NCI-H2029 treated with DMSO at 0.1 percent for 48 hours (cell line): ENCODE data around the gene GSTM3.
"Not testable (repeated sequence)": the region's sequence is repeated elsewhere in the genome, so short reads cannot be mapped to it uniquely, and the experiment has no call there.

Experiments
- DNase-seq: peaks from one replicate; lab custom pipeline; 2025; lab: John Stamatoyannopoulos, UW

GSTM3 gene

GRCh38 chr1:109762039-109762585 lies 21.3 kb upstream of the GSTM3 start:
- no peak for DNase-seq

DNA sequence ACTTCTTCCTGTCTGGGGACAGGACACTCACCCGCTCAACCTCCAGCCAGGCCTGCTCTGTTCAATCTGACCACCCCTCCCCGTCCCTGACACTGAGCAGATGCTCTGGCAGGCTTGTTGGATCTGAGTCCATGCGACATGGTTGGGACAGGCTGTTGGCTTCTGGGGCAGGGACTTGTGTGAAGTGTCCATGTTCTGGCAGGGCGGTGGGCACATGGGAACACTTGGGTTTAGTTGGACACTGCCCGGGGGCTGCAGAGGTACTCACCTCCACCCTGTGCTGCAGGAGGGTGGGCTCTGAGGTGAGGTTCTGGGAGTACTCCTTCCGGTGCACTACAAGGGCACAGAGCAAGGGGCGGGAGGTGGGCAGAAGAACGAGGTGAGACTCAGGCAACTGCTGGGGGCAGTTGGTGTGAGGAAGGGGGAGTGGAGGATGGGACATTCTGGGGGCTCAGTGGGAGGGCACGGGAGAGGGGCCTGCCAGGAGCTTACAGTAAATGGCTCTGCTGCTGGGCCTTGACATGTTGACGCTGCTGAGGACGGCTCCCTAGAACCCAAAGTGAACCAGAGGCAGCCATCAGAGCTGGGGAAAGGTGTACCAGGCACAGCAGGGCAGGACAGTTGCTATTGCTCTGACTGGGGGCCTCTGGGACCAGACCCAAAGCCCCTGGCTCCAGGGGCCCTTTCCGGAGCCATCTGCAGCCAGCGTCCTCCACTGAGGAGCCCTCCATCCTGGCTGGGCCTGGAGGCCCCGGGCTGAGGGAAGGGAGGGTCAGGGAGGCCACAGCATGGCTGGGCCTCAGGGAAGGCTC lies 20.6 kb upstream of the GSTM3 start:
- no peak for DNase-seq

DNA sequence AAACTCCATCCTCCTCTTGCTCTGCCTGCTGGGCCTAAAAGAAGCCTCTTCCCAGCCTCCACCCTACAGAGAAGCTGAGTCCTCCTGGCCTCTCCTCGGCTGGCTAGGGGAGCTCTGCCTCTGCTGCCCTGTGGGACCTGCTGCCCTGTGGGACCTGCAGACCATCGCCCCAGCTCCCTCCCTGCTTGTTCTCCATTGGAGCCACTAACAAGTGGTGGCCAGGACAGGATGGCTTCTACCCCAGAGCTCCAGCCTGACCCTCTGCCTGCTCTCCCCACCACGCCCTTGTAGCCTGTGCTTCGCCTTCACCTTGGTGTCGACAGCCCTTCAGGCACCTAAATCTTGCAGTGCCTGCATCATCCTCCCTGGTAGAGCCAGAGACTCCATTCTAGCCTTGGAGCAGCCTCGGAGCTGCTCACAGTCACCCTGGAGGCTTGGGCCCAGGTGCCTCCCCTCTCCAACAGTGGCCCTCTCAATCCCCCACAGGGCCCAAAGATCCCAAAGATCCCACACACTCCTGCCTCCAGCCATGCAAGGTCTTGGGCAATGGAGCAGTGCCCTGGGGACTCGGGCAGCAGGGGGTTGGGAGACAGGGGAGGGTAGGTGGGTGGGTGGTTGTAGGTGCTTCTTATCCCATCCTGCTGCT lies 19.9 kb upstream of the GSTM3 start:
- no peak for DNase-seq

DNA sequence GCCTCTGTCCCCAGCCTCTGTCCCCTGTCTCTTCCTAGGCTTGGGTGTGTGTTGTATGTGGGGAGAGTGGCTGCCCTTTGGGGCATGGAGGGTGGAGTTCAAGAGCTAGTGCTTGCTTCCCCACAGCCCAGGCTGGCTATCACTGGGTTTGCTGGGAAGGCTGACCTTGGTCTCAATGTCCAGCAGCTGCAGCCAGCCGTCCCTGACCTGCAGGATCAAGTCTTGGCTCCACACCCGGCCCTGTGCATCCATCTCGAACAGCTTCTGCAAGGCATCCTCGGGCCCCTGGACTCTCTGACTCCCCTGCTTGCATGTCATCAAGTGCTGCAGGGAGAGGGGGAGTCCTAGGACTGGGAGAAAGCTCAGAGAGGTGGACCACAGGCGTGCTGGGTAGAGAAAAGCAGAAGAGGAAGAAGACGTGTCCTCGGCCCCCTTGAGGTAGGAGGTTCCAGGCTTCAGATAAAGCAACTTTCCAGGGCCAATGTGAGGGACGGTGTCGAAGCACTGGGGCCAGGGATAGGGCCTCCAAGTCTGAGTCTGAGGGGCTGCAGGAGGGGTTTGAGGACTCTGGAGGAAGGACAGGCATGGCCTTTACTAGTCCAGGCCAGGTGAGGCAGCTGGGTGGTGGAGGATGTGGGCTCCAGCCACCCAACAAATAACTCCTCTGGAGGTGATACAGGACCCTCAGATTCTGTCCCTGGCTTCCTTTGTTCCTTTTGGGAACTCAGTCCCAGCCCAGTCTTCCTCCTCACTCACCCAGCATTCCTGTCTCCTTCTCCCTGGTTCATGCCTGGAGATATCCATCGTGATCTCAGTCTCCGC lies 18.9 kb upstream of the GSTM3 start:
- DNase-seq = no peak

DNA sequence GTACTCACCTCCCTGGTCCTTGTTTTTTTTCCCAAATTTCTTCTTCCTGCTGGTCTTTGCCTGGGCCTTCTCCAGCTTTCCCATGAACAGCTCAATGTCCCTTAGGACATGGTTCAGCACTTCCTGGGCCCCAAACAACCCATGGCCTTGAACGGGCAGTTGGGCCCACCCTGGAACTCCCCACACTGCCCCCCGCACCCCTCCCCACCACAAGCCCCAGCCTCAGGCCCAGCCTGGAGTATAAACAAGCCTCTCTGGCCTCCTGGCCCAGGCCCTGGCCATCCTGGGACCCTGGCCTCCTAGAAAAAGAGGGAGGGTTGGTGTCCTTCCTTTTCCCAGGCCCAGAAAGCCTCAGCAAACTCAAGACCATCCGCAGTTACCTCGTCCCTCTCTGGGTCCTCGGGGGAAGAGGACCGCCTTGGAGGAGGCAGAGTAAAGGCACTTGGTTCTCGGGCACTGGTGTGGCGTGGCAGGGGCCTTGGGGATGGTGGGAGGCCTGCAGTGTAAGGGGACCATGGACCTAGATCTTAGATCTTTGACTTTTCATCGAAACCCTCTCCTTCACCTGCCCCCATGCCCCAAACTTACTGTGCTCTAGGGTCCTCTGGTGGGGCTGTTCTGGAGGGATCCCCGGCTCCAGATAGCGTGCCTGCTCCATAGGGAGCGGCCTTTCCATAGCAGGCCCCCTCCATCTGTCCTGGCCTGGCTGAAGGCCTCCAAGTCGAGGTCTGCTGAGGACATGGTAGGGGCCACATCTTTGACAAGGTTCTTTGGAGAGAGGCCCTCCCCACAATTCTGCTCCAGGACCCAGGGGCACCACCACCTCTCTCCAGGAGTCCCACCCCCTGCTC lies 17.3 kb upstream of the GSTM3 start:
- DNase-seq = no peak

GRCh38 chr1:109756848-109757521 lies 16.1 kb upstream of the GSTM3 start:
- no peak for DNase-seq

DNA sequence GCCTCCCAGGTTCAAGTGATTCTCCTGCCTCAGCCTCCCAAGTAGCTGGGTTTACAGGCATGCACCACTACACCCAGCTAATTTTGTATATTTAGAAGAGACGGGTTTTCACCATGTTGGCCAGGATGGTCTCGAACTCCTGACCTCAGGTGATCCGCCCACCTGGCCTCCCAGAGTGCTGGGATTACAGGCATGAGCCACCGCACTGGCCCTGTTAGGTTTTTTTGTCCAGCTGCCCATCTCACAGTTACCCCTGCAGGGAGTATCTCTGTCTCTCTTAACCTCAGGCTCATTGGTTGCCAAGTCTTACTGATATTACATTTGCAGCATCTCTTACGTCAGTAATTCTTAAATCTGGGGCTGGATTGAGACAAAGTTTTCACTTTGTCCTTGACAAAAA lies 15.5 kb upstream of the GSTM3 start:
- not testable (repeated sequence) for DNase-seq

DNA sequence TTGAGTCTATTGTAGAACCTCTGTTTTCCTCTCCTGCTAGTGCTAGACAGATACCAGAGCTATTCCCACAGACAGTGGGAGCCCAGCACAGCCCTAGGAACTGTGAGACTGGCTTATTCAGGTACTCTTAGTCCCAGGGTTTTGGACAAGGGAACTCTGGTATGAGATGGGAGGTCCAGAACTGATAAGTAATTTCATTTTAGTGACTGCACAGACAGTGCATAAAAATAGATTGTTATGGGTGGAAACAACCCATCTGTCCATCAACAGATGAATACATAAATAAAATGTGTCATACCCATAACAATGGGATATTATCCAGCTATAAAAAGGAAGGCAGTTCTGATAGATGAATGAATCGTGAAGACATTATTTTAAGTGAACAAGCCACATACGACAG lies 13.9 kb upstream of the GSTM3 start:
- DNase-seq = no peak

GRCh38 chr1:109751531-109752260 lies 10.9 kb upstream of the GSTM3 start:
- no peak for DNase-seq

GRCh38 chr1:109750920-109751319 lies 10.1 kb upstream of the GSTM3 start:
- DNase-seq = no peak

- DNase-seq = no peak
Measured at GRCh38 chr1:109750241-109750882, 9.5 kb upstream of the GSTM3 start.

DNA sequence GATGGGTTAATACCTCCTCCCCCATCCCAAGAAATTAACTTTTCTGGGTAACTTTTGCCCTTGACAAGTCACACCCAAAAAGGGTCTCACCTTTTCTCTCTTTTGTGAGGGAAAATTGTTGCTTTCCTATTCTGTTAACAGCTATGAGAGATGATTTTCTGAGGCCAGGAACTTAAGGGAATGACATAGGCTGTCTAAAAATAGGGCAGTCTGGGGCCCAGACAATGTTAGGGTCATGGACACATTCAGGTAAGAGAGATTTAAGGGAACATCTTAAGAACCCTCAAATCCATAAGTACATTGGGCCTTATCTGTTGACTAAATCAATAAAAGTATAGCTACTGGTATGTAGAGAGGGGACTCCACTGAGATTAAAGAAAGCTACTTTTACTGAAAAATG lies 8.4 kb upstream of the GSTM3 start:
- no peak for DNase-seq

- DNase-seq = not testable (repeated sequence)
Measured at GRCh38 chr1:109748311-109748710, 7.5 kb upstream of the GSTM3 start.

- DNase-seq = peak; percentile 25
Measured at GRCh38 chr1:109739738-109740614, 862 bp downstream of the GSTM3 start.

- no peak for DNase-seq
Measured at GRCh38 chr1:109733236-109733870, 7.5 kb downstream of the GSTM3 start.

GRCh38 chr1:109732390-109732881 lies 8.4 kb downstream of the GSTM3 start:
- DNase-seq = no peak

GRCh38 chr1:109730666-109731065 lies 10.2 kb downstream of the GSTM3 start:
- no peak for DNase-seq

DNA sequence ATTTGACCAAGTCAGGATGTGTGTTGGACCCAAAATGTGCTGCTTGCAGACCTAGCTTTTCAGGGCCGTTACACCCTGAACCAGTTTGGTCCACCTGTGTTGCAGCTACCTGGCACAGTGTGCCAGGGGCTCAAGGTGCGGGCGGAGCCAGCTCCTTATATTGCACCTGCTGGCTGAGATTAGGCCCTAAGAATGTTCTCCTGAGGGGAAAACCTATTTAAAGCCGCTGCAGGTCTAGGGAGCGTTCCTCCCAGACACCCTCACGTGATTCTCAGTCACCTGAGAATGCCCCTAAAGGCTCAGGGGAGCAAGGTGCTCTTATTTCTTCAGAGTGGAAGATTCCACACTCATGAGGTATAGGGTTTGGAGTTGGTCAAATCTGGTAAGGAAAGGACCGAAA lies 12.0 kb downstream of the GSTM3 start:
- DNase-seq = no peak
